ENCODE data around the gene DCC.

DNA sequence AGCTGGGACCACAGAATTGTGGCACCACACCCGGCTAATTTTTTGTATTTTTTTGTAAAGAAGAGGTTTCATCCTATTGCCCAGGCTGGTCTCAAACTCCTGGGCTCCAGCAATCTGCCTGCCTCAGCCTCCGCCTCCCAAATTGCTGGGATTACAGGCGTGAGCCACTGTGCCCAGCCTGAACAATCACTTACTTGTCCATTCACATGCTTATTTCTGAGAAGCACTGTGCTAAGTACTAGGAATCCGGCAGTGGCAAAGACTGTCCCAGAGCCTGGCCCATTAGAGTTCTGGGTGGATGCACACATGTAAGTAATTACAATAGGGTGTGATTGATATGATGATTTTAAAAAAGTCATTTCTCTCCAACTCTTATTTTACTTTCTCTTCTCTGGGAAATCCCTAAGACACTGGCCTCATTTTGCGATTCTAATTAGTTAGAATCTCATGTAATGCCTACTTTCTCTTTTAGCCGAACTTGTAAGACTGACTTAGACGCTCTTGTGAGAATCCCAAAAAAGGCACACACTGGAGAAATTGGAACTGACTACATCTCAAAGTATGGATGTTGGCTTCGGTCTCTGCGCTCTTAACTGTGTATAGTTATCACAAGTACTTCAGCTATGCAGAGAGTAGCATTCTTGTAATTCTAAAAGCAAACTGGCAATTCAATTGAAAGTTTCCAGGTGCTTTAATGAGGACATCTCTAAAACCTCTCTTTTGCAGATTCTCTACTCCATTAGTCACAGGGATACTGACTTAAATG is 567.7 kb downstream of the DCC start:
- no peak for TF ChIP-seq CTCF (optimal IDR thresholded peaks at IDR 0.05 in 1 of 3, IDR thresholded peaks at IDR 0.05 in 1 of 3, conservative IDR thresholded peaks at IDR 0.05 in 1 of 3; ENCODE audit: extremely low read depth in 1 of 3, insufficient read depth in 2 of 3, low read length in 3 of 3)
- no peak for TF ChIP-seq EZH2 (IDR thresholded peaks at IDR 0.05; ENCODE audit: low read length)

All from keratinocyte (primary cell).